ENCODE data around the gene NTRK3. TPM values are rescaled to one million over a fixed set of nuclear protein-coding genes. Genes with fewer than 3 reads are reported as not detected.

Gene NTRK3
- total and polyA plus RNA-seq, 2 of the 13 experiments (the other 11 are each of a cell fraction or from before 2014, with no cell fraction given) = not detected

GRCh38 chr15:88225461-88225860 is 31.1 kb downstream of the NTRK3 start:
- Histone ChIP-seq H4K20me1 (ENCODE audit: insufficient read depth, low read length) (no peaks in the 10 kb centered on the region), H3K4me2 (ENCODE audit: low read depth, low read length) (no peak overlapping the region), H3K9ac (ENCODE audit: insufficient read depth, low read depth, low read length) (no peak overlapping the region), H3K36me3 (replicated peaks in 1 of 2; ENCODE audit: control insufficient read depth in 1 of 2, insufficient read depth in 2 of 2, low read length in 2 of 2) (no peaks in the 10 kb centered on the region), H3K27ac (ENCODE audit: extremely low read length, insufficient read depth, low read length) (no peak overlapping the region), H2AFZ (ENCODE audit: low read length) (no peak overlapping the region), H3K4me3 (replicated peaks in 1 of 3; ENCODE audit: insufficient read depth in 1 of 3, low read depth in 2 of 3, low read length in 3 of 3) (no peak overlapping the region), H3K4me1 (ENCODE audit: insufficient read depth, low read length) (no peaks in the 10 kb centered on the region), H3K9me3 (ENCODE audit: low read length) (no peaks in the 10 kb centered on the region), H3K27me3 (ENCODE audit: control insufficient read depth in 1 of 2, insufficient read depth in 2 of 2, low read length in 2 of 2) (peaks cover 2 to 22% of the 10 kb centered on the region in 2 experiments; a peak in 3 of 5 replicates), H3K79me2 (ENCODE audit: insufficient read depth, low read length) (no peaks in the 10 kb centered on the region)
- no TSS peak for BruUV-seq (replicated peaks)
- no peak for ATAC-seq
- POLR2A ChIA-PET = no interaction called here
- intact Hi-C loops (cut with micrococcal nuclease; ENCODE audit: unreplicated experiment) = no loop called here
- FAIRE-seq = no peak
- DNase-seq (ENCODE audit: low spot score) = no peak
- CTCF ChIA-PET (ENCODE audit: low intra/inter-chr PET ratio, low total read pairs) = no interaction called here
- TF ChIP-seq ZNF331 (CRISPR knock-in tag; IDR thresholded peaks at IDR 0.05) = no peak
- no peak for TF ChIP-seq SIN3A (IDR thresholded peaks at IDR 0.05; ENCODE audit: borderline replicate concordance, low read depth, low read length)
- TF ChIP-seq CSRNP1 (CRISPR knock-in tag; IDR thresholded peaks at IDR 0.05) = no peak
- in situ Hi-C loops (cut with HindIII; ENCODE audit: extremely low pct_ligation_motif_present, low pct_unique_long_range_greater_than_20kb) = no loop called here
- 0% methylated on average over 5 of the region's 5 CpGs for WGBS (ENCODE audit: low lambda C conversion rate)

GRCh38 chr15:88223084-88223483 is 33.5 kb downstream of the NTRK3 start:
- Histone ChIP-seq H3K4me3 (replicated peaks in 1 of 3; ENCODE audit: insufficient read depth in 1 of 3, low read depth in 2 of 3, low read length in 3 of 3) (no peak overlapping the region), H3K27me3 (ENCODE audit: control insufficient read depth in 1 of 2, insufficient read depth in 2 of 2, low read length in 2 of 2) (peaks cover 2 to 24% of the 10 kb centered on the region in 2 experiments; a peak in 3 of 5 replicates), H3K36me3 (replicated peaks in 1 of 2; ENCODE audit: control insufficient read depth in 1 of 2, insufficient read depth in 2 of 2, low read length in 2 of 2) (no peaks in the 10 kb centered on the region), H4K20me1 (ENCODE audit: insufficient read depth, low read length) (no peaks in the 10 kb centered on the region), H3K9me3 (ENCODE audit: low read length) (no peaks in the 10 kb centered on the region), H3K4me2 (ENCODE audit: low read depth, low read length) (no peak overlapping the region), H2AFZ (ENCODE audit: low read length) (no peak overlapping the region), H3K27ac (ENCODE audit: extremely low read length, insufficient read depth, low read length) (no peak overlapping the region), H3K9ac (ENCODE audit: insufficient read depth, low read depth, low read length) (no peak overlapping the region), H3K79me2 (ENCODE audit: insufficient read depth, low read length) (no peaks in the 10 kb centered on the region), H3K4me1 (ENCODE audit: insufficient read depth, low read length) (no peaks in the 10 kb centered on the region)
- ChIA-PET CTCF (ENCODE audit: low intra/inter-chr PET ratio, low total read pairs) (no interaction called here), POLR2A (no interaction called here)
- intact Hi-C loops (cut with micrococcal nuclease; ENCODE audit: unreplicated experiment) = no loop called here
- TF ChIP-seq DR1 (CRISPR knock-in tag; IDR thresholded peaks at IDR 0.05) = no peak
- no peak for TF ChIP-seq ZNF281 (CRISPR knock-in tag; IDR thresholded peaks at IDR 0.05; ENCODE audit: borderline replicate concordance)
- no peak for TF ChIP-seq ZNF710 (CRISPR knock-in tag; IDR thresholded peaks at IDR 0.05; ENCODE audit: borderline replicate concordance)
- no peak for TF ChIP-seq FUBP1 (CRISPR knock-in tag; IDR thresholded peaks at IDR 0.05; ENCODE audit: borderline replicate concordance)
- ATAC-seq (no peak), FAIRE-seq (no peak), DNase-seq (ENCODE audit: low spot score) (no peak)
- BruUV-seq (replicated peaks) = no TSS peak
- WGBS (ENCODE audit: low lambda C conversion rate) = 0% methylated on average over 1 of the region's 14 CpGs
- in situ Hi-C loops (cut with HindIII; ENCODE audit: extremely low pct_ligation_motif_present, low pct_unique_long_range_greater_than_20kb) = no loop called here
